Endothelial cell of umbilical vein (primary cell): ENCODE data around the gene NFKBIE. TPM values are rescaled to one million over a fixed set of nuclear protein-coding genes. Genes with fewer than 3 reads are reported as not detected.
A peak's percentile ranks its signal among the peaks of the same experiment; 100 is the strongest.

Experiments
- BruUV-seq: library from RNA; stranded (reverse); fragments of 400-500 nt; replicated peaks from 2 replicates; lab custom pipeline; 2021; lab: Mats Ljungman, UMichigan
- CTCF ChIA-PET: fragments of 300-600, 350-600 bp; sonication (Branson Sonifier 250); formaldehyde crosslinking; loops from one replicate; lab custom pipeline; 2021; ENCODE audit warnings: antibody characterized with exemption, inconsistent platforms; lab: Charles Lee
- POLR2A ChIA-PET: fragments of 300-600, 350-600 bp; sonication (Branson Sonifier 250); formaldehyde crosslinking; loops from one replicate; lab custom pipeline; 2021; ENCODE audit warnings: antibody characterized with exemption, inconsistent platforms; lab: Charles Lee
- DNase-seq: peaks from one replicate; pipeline ENCODE4 v3.0.0-alpha.2; 2011; ENCODE audit warnings: low read depth, low spot score
- FAIRE-seq: peaks from 2 replicates; lab custom pipeline; 2011; peaks lifted over from hg19 to GRCh38; lab: Jason Lieb, UNC
- H2AFZ ChIP-seq: 2 replicates; pipeline ENCODE4 v1.6.0; 2012; ENCODE audit warnings: low read depth, low read length, control low read depth, inconsistent platforms
- H3K27ac ChIP-seq: 2 replicates; pipeline ENCODE4 v1.5.1; 2011; ENCODE audit warnings: low read depth, mild to moderate bottlenecking, control low read depth, low read length, moderate library complexity; ENCODE audit not compliant: insufficient read depth
- H3K27me3 ChIP-seq, 2 experiments: 2 replicates each; pipeline versions ENCODE4 v1.6.0 to v1.6.1; 2011; ENCODE audit warnings: low read length in 2 of 2, mixed read lengths in 1 of 2; ENCODE audit not compliant: control insufficient read depth in 2 of 2, insufficient read depth in 2 of 2
- H3K36me3 ChIP-seq, 2 experiments: 2 replicates in 1 of 2; 3 replicates in 1 of 2; pipeline ENCODE4 v1.5.1; 2011; ENCODE audit warnings: low read length in 2 of 2, mild to moderate bottlenecking in 1 of 2, moderate library complexity in 1 of 2; ENCODE audit not compliant: control insufficient read depth in 2 of 2, insufficient read depth in 2 of 2; ENCODE audit errors: extremely low read depth in 1 of 2
- H3K4me1 ChIP-seq: 3 replicates; pipeline ENCODE4 v1.5.1; 2011; ENCODE audit warnings: mild to moderate bottlenecking, low read length; ENCODE audit not compliant: control insufficient read depth, insufficient read depth; ENCODE audit errors: extremely low read depth
- H3K4me2 ChIP-seq: 2 replicates; pipeline ENCODE4 v1.6.1; 2011; ENCODE audit warnings: low read length, control low read depth, mixed read lengths; ENCODE audit not compliant: insufficient read depth
- H3K4me3 ChIP-seq, 3 experiments: fragments of 200-600 bp in 1 of 3; sonication (generic), shearing (Covaris generic) in 1 of 3; replicated peaks in 1 of 3; 2 replicates each; pipeline ENCODE4 v1.5.1; 2011 to 2016; ENCODE audit warnings: control low read depth in 3 of 3, low read length in 3 of 3, mild to moderate bottlenecking in 2 of 3, inconsistent platforms in 1 of 3, low read depth in 1 of 3, moderate library complexity in 1 of 3; ENCODE audit not compliant: insufficient read depth in 1 of 3
- H3K79me2 ChIP-seq: 2 replicates; pipeline ENCODE4 v1.6.0; 2012; ENCODE audit warnings: low read length, inconsistent platforms; ENCODE audit not compliant: control insufficient read depth, insufficient read depth
- H3K9ac ChIP-seq: replicated peaks from 2 replicates; pipeline ENCODE3; 2011; ENCODE audit warnings: low read length, control low read depth; ENCODE audit not compliant: insufficient read depth; ENCODE audit errors: extremely low read depth
- H3K9me1 ChIP-seq: replicated peaks from 3 replicates; pipeline ENCODE4 v1.6.0; 2011; ENCODE audit warnings: mild to moderate bottlenecking, low read length; ENCODE audit not compliant: control insufficient read depth, insufficient read depth; ENCODE audit errors: extremely low read depth
- H3K9me3 ChIP-seq: replicated peaks from 2 replicates; pipeline ENCODE4 v1.5.1; 2012; ENCODE audit warnings: low read length, inconsistent platforms; ENCODE audit not compliant: control insufficient read depth, insufficient read depth
- H4K20me1 ChIP-seq: replicated peaks from 2 replicates; pipeline ENCODE3; 2011; ENCODE audit warnings: mild to moderate bottlenecking, low read length; ENCODE audit not compliant: control insufficient read depth, insufficient read depth; ENCODE audit errors: extremely low read depth
- EZH2 ChIP-seq: IDR thresholded peaks from 2 replicates; pipeline ENCODE4 v1.6.1; 2012; ENCODE audit warnings: borderline replicate concordance, low read depth, mild to moderate bottlenecking, moderate library complexity, low read length, inconsistent platforms; ENCODE audit not compliant: severe bottlenecking
- GATA2 ChIP-seq: IDR thresholded peaks from 2 replicates; pipeline ENCODE4 v1.7.0; 2011; ENCODE audit warnings: low read depth, mild to moderate bottlenecking, moderate library complexity, mixed read lengths, low read length; ENCODE audit not compliant: insufficient read length, insufficient read depth
- JUN ChIP-seq: IDR thresholded peaks from 2 replicates; pipeline ENCODE4 v1.6.1; 2011; ENCODE audit warnings: borderline replicate concordance, low read depth; ENCODE audit not compliant: insufficient read length, insufficient read depth
- MAX ChIP-seq: IDR thresholded peaks from 2 replicates; pipeline ENCODE4 v1.6.1; 2011; ENCODE audit not compliant: insufficient read depth, insufficient read length
- MYC ChIP-seq: IDR thresholded peaks from one replicate; pipeline ENCODE4 v1.6.1; 2011; ENCODE audit warnings: mild to moderate bottlenecking, low read depth, low read length
- POLR2A ChIP-seq: IDR thresholded peaks from 2 replicates; pipeline ENCODE4 v1.6.1; 2012; ENCODE audit warnings: low read depth, mild to moderate bottlenecking, control low read depth, low read length
- dilution Hi-C: fragments of 300-500 bp; cut with MboI; formaldehyde crosslinking; loops from one replicate; pipeline ENCODE4 v1.15.0; 2019; ENCODE audit warnings: low sequenced_read_pairs; ENCODE audit not compliant: extremely low pct_ligation_motif_present
- intact Hi-C: fragments of 100-400 bp; cut with micrococcal nuclease; formaldehyde crosslinking; loops from one replicate; pipeline ENCODE4 v1.10.0; 2022
- polyA plus RNA-seq, 4 experiments: library from polyadenylated mRNA; depleted of rRNA in 3 of 4; stranded (reverse) in 3 of 4; unstranded in 1 of 4; fragments of >200 nt; gene quantifications; 2 replicates each; pipeline versions ENCODE4 v1.2.1 to v1.2.3, GENCODE V29; 2011 to 2012; ENCODE audit warnings: missing spikeins in 1 of 4
- total RNA-seq: library from RNA; stranded (reverse); gene quantifications from 2 replicates; pipeline ENCODE4 v1.2.3, GENCODE V29; 2021

NFKBIE gene
- total and polyA plus RNA-seq, 2 donors (not counting 3 experiments of a cell fraction or from before 2014, with no cell fraction given): 19.0 to 22.6 TPM

GRCh38 chr6:44262467-44263353, 2.6 kb downstream of the NFKBIE start:
- H4K20me1 ChIP-seq: no peaks in the 10 kb centered on the region
- peaks cover 30% of the 10 kb centered on the region for H3K4me1 ChIP-seq
- peaks cover 26% of the 10 kb centered on the region for H3K79me2 ChIP-seq
- peaks cover 3 to 21% of the 10 kb centered on the region in 2 experiments for H3K36me3 ChIP-seq
- POLR2A ChIA-PET: interaction anchor here (1.4 kb wide), 2 partner anchors 16 to 43 kb away, joined by 3 read pairs; partner anchors contain the start of gene HSP90AB1
- no peak overlapping the region for H2AFZ ChIP-seq
- dilution Hi-C loops (no loop called here), intact Hi-C loops (no loop called here)
- no peaks in the 10 kb centered on the region for H3K27me3 ChIP-seq
- peak overlapping the region; percentile 68 for H3K9ac ChIP-seq
- H3K9me1 ChIP-seq: no peaks in the 10 kb centered on the region
- no peaks in the 10 kb centered on the region for H3K9me3 ChIP-seq
- TF ChIP-seq MYC (no peak), EZH2 (no peak), JUN (no peak), MAX (no peak)
- DNase-seq (no peak), FAIRE-seq (no peak)
- peak overlapping the region in 2 of 3 experiments; percentile 63 to 78 for H3K4me3 ChIP-seq
- no TSS peak for BruUV-seq
- peak overlapping the region; percentile 76 for H3K27ac ChIP-seq
- peak overlapping the region; percentile 88 for H3K4me2 ChIP-seq
- CTCF ChIA-PET: interaction anchor here (1.2 to 1.6 kb wide), 2 partner anchors 8 to 20 kb away, joined by 3 read pairs; no protein-coding TSS in a partner anchor

GRCh38 chr6:44261581-44261980, 3.8 kb downstream of the NFKBIE start:
- POLR2A ChIA-PET: interaction anchor here (0.9 to 1.4 kb wide), 3 partner anchors 15 to 44 kb away, joined by 3 read pairs; partner anchors contain the start of gene HSP90AB1

More at GRCh38 chr6:44261581-44261980, 3.8 kb downstream of the NFKBIE start:
- H3K9ac ChIP-seq: no peak overlapping the region
- H3K9me1 ChIP-seq: no peaks in the 10 kb centered on the region
- H4K20me1 ChIP-seq: no peaks in the 10 kb centered on the region
- no peak overlapping the region for H3K27ac ChIP-seq
- no peak for DNase-seq
- CTCF ChIA-PET: interaction anchor here (1.2 kb wide), 1 partner anchor 19 kb away, joined by 3 read pairs; no protein-coding TSS in a partner anchor
- no peaks in the 10 kb centered on the region for H3K27me3 ChIP-seq
- peaks cover 29% of the 10 kb centered on the region for H3K79me2 ChIP-seq
- TF ChIP-seq POLR2A: no peak
- no peak for TF ChIP-seq MAX
- no peak for TF ChIP-seq MYC
- no peak for TF ChIP-seq GATA2
- no peak for TF ChIP-seq EZH2
- no peak for FAIRE-seq
- peaks cover 32% of the 10 kb centered on the region for H3K4me1 ChIP-seq
- no peaks in the 10 kb centered on the region for H3K9me3 ChIP-seq
- H3K36me3 ChIP-seq: peaks cover 3 to 21% of the 10 kb centered on the region in 2 experiments
- dilution Hi-C loops (no loop called here), intact Hi-C loops (no loop called here)
- no peak overlapping the region for H2AFZ ChIP-seq
- H3K4me3 ChIP-seq: no peak overlapping the region
- BruUV-seq: no TSS peak
- no peak overlapping the region for H3K4me2 ChIP-seq
